NCI-H1694 (cell line): ENCODE results near the gene DCAF17.
"Not testable (repeated sequence)": the region's sequence is repeated elsewhere in the genome, so short reads cannot be mapped to it uniquely, and the experiment has no call there.

Source experiments
- DNase-seq: peaks from one replicate; lab custom pipeline; 2025; lab: John Stamatoyannopoulos, UW

The DCAF17 gene

DNA sequence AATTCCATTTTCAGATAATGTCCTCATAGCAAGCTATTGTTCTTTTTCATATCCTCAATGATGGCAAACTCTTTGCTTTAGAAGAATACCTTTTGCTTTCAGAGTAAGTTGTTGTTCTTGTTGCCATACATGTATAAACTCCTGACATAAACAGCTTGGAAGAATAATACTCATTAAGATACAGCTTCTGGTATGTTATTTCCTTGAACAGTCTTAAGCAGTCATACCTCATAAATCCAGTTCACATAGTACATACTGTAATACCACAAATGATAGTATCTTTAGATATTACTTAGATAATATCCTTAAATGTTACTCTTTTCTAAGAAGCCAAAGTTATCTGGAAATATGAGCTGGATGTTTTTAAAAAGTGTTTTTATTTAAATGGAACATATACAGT, 23.4 kb upstream of the DCAF17 start:
- no peak for DNase-seq

DNA sequence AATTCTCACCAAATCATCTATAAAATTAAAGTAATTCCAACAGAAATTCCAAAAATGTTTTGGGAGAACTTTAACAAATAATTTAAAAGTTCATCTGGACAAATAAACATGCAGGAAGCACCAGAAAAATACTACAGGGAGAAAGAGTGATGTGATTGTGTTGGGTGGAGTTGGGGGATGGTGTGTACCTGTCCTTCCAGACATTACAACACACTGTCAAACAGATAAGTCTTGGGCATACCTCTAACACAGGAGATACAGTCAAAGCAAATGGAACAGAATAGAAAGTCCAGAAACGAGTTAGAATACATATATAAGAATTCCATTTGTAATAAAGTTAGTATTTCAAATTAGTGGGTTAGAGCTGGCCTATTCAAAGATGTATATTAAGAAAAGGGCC, 22.8 kb upstream of the DCAF17 start:
- DNase-seq: no peak

DNA sequence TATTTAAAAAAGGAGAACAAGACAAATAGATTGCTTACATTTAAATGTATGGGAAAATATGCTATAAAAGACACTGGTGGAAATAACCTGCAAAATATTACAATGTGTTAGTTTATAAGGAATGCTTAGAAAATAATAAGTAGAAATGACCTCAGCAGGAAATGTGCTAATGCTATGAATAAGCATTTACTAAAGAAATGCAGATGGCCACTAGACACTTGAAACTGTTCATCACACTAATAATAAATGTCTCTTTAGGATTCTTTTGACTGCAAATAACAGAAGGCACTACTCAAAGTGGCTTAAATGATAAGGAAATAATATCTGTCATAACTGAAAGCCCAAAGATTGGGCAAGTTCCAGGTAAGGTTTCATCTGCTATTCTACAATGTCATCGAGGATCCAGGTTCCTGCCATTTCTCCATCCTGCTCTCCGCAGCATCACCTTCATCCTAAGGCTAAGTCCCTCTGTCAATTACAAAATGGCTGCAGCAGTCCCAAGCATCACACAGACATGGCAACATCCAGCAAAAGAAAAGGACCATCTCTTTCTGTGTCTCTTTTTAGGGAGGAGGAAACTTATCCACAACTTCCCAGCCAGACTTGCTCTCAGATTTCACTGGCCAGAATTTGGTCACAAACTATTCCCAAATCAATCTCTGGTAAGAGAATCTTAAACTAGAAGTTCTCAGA, 22.1 kb upstream of the DCAF17 start:
- no peak for DNase-seq

DNA sequence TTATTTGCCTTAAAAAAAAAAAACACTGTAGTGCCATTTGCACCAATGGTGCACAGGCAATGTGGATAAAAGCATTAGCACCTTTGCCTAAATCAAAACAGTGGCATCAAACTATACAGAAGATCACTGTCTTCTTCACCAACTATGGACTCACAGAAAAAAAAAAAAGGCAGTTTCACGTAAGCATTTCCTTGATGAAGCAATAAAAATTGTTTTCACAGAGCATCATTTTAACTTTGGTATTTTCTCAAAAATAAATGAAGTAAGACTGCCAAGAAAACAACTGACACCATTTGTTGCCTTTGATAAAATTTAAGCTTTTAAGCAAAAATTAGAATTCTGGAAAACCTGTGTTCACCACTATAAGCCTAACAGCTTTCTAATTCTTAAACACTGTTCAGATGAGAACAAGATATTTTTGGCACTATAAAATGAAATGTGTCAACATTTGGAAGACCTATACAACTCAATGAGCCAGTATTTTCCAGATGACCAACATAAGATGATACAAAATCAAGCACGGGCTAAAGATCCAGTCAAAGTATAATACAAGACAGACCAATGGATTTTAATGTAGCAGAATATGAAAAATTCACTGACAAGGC, 21.4 kb upstream of the DCAF17 start:
- DNase-seq: no peak

DNA sequence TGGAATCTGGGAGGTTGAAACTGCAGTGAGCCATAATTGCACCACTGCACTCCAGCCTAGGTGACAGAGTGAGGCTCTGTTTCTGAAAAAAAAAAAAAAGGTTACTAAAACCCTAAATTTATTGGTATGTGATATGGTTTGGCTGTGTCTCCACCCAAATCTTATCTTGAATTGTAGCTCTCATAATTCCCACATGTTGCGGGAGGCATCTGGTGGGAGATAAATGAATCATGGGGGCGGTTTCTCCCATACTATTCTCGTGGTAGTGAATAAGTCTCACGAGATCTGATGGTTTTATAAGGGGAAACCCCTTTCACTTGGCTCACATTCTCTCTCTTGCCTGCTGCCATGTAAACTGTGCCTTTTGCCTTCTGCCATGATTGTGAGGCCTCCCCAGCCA, 19.4 kb upstream of the DCAF17 start:
- not testable (repeated sequence) for DNase-seq

- DNase-seq: peak; percentile 99
Observed at GRCh38 chr2:171416009-171416926, 17.8 kb upstream of the DCAF17 start.

- DNase-seq: no peak
Observed at GRCh38 chr2:171419333-171419732, 14.7 kb upstream of the DCAF17 start.

- DNase-seq: no peak
Observed at GRCh38 chr2:171420728-171421563, 13.1 kb upstream of the DCAF17 start.

GRCh38 chr2:171422710-171423495, 11.1 kb upstream of the DCAF17 start:
- not testable (repeated sequence) for DNase-seq

GRCh38 chr2:171430516-171431410, 3.3 kb upstream of the DCAF17 start:
- peak; percentile 10 for DNase-seq

DNA sequence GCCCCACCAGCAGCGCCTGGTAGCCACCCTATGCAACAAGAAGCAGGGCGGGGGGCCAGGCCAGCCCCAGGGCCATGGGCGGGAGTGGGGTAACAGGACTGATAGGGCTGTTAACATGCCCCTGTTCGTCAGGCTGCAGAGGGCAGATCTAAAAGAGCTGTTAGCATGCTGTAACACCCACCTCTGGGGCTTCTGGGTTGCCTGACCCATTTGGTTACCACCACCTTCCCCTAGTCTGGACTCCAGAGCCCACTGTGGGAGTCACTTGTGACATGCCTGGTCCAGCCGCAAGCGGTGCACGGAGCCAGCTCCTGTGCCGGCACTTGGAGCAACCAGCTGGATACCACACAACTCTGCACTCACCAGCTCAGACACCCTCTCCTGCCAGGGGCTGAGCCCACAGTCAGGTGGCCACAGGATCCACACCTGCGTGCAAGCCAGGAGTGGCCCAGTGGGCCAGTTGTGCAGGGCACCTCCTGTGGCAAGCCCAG, 2.3 kb upstream of the DCAF17 start:
- DNase-seq: no peak

GRCh38 chr2:171432206-171432968, 1.6 kb upstream of the DCAF17 start:
- DNase-seq: no peak

DNA sequence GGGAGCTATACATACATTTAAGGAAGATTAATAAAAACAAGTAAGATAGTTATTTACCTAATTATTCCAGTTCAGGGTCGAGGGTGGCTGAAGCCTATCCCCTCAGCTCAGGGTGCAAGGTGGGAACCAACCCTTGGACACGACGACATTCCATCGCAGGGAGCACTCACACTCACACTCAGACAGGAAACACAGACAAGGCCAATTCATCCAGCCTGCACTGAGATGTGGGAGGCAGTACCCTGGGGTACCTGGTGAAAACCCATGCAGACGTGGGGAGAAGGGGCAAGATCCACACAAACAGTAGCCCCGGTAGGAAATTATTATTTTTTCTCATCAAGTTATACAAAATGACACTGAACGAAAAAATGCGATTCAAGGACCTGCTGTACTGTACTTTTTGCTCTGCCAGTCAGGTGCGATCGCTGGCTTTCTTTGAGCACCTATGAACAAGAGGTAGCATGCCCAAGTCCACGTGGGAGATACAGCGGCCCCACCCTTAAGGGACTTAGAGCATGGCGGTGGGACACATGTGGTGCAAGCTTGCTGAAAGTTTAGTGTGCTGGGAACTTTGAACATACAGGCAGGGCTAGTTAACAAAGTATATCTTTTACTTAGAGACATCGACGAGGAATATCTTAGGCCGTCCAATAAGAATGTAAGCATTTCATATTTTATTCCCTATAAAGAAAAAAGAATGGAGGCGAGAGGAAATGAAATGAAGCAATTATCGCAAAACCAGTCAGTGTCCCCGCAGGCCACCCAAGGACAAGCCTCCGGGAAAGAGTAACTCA, 860 bp upstream of the DCAF17 start:
- no peak for DNase-seq

- DNase-seq: no peak
Observed at GRCh38 chr2:171433763-171434012, 338 bp upstream of the DCAF17 start, which contains the start of gene METTL8. TSS of gene METTL8 (minus strand) at chr2:171433990. CDS start at chr2:171392185, 41,805 bp downstream.

DNA sequence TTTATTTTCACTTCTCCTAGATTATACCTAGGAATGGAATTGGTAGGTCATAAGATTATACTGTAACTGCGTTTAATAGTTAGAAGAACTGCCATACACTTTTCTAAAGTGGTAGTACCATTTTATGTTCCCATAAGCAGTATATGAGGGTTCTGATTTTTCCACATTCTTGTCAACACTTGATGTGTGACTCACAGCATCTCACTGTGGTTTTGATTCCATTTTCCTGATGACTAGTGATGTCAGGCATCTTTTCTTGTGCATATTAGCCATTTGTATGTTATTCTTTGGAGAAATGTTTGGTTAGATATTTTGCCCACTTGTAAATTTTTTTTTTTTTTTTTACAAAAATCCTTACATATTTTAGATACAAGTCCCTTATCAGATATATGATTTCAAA, 2.3 kb downstream of the DCAF17 start:
- no peak for DNase-seq

- no peak for DNase-seq
Observed at GRCh38 chr2:171441470-171441869, 7.4 kb downstream of the DCAF17 start.

GRCh38 chr2:171447675-171448074, 13.6 kb downstream of the DCAF17 start:
- DNase-seq: no peak

GRCh38 chr2:171451074-171451473, 17.0 kb downstream of the DCAF17 start:
- DNase-seq: no peak

DNA sequence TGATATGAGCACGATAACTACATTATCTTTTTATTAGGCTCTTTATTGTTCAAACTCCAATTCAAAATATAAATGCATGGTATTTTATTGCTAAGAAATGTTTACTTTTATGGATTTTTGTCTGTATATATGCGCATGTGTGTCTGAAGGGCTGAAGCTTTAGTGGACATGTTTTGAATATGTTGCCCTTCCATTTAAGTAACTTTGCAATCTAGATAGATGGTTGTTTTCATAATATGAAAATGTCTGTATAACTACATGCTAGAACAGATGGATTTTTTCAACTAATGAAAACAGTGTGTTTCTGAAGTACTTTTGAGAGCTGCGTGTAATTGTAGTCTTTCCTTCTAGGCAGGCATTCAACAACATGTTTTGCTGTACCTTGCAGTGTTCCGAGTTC, 18.7 kb downstream of the DCAF17 start:
- DNase-seq: no peak
